Epidermal melanocyte (primary cell): ENCODE results near the gene GPBP1.
A peak's percentile ranks its signal among the peaks of the same experiment; 100 is the strongest.
"Not testable (repeated sequence)": the region's sequence is repeated elsewhere in the genome, so short reads cannot be mapped to it uniquely, and the experiment has no call there.

Experiments used
- DNase-seq: peaks from one replicate; pipeline ENCODE4 v3.0.0; 2011; ENCODE audit warnings: low spot score; ENCODE audit not compliant: insufficient read length

GPBP1 gene

DNA sequence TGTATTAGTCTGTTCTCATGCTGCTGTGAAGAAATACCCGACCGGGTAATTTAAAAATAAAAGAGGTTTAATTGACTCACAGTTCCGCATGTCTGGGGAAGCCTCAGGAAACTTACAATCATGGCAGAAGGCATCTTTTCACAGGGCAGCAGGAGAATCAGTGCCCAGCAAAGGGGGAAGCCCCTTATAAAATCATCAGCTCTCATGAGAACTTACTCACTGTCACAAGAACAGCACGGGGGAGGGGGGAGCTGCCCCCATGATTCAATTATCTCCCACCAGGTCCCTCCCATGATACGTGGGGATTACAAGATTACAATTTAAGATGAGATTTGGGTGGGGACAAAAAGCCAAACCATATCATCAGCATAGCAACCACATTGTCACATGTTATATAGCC, 102.5 kb downstream of the GPBP1 start:
- no peak for DNase-seq

DNA sequence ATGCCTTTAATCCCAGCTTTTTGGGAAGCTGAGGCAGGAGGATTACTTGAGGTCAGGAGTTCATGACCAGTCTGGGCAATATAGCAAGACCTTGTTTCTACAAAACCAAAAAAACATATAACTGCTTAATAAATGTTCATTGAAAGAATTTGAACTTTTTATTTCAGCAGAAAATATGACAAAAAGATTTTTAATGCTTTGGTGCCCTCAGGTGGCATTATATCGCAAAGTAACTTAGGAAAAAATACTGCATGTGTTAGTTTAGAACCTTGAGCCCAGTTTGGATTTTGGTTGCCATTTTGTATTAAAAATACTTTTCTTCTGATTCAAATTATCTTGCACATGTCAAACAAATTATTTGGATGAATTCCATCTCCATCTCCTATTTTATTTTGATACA, 103.2 kb downstream of the GPBP1 start:
- no peak for DNase-seq

DNA sequence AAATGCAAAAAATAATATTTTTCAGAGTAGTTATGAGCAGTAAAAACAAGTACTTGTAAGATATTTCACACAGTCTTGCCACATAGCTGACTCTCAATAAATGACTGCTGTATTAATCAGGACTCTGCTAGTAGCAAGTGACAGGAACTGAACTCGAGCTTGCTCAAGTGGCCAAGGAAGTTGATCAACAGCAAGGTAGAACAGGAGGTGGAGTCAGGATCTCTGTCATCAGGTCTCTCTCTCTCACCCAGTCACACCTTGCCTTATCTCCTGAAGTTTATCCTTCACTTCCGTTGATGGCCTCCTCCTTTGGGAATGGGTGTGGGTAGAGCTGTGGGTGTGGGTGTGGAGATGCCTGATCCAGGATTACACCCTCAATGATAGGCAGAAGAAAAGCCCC, 107.0 kb downstream of the GPBP1 start:
- no peak for DNase-seq

DNA sequence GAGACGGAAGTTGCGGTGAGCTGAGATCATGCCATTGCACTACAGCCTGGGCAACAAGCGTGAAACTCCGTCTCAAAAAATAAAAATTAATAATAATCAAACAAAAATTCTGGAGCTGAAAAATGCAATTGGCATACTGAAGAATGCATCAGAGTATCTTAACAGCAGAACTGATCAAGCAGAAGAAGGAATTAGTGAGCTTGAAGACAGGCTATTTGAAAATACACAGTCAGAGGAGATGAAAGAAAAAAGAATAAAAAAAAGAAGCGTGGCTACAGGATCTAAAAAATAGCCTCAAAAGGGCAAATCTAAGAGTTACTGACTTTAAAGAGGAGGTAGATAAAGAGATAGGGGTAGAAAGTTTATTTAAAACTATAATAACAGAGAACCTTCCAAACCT, 111.2 kb downstream of the GPBP1 start:
- not testable (repeated sequence) for DNase-seq

DNA sequence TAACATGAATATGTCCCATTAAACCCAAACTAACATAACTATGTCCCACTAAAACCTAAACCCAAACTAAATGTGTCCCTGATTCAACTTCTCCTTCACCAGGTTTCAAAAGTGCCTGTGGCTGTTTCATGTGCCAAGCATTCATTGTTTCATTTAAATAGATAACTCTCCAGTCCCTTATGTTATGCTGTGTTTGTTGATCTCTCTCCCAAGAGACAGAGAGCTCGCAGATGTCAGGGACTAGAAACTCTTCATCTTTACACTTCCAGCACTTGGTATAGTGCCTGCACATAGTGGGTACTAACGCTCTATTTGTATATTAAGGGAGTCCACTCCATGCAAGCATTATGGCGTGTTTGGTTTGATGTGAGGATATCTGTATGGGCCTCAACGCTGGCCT, 118.0 kb downstream of the GPBP1 start:
- DNase-seq = no peak

DNA sequence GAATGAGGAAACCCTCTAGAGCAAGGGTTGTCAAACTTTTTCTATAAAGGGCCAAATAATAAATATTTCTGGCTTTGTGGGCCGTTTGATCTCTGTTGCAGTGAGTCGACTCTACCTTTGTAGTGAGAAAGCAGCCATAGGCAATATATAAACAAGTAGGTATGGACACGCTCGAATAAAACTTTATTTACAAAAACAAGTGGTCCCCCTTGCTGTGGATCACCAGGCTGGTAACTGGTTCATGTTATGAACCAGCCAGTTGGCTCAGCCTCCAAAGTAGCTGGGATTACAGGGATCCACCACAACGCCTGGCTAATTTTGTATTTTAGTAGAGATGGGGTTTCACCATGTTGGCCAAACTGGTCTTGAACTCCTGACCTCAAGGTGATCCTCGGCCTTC, 118.5 kb downstream of the GPBP1 start:
- no peak for DNase-seq

DNA sequence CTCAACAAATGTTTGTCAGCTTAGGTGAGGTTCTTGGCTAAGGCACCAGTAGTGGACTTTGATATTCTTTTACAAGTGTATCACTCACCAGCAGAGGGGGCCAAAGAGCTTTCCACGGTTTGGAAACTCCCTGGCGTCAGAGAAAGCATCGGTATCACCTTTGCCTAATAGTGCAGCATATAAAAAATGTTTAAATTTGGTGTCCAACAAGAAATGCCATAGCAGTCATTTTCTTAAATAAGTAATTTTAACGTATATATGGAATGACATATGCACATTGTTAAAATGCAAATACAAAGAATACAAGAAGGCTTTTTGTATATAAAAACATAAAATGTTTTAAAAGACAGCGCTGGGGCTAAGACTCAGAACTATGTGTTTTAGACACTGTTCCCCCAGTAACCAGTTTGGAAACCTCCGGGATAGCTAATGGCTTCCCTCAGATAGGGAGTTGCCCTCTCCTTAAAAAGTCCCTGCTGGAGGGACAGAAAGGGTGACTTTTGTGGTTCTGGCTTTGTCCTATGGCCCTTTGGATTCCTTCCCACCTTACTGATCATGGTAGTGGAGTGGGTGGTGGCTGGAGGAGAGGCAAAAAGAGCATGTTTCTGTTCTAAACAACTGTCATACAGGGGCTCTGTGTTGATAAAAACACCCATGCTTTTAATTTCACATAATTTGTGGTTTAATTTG, 124.6 kb downstream of the GPBP1 start:
- DNase-seq = peak; percentile 37

DNA sequence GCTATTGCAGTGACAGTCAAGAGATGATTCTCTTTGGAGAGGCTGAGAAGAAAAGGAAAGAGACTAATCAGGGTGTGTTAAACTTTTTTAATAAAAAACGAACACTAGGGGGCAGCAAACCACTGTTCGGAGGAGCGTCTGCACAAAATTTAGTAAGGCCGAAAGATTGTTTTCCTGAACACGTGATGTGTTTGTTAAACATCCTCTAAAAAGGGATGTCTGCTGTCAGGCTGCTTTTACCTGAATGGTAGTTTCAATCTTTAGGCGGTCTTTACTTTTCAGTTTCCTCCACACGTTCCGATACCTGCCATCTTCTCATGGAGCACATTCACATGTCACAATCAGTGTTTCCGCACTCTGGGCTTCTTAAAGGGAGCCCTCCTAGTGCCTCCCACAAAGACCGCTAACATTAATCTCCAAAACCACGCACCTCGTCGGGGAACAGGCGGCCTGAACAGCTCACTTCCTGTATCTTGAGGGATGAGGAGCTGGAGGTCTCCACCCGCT, 125.2 kb downstream of the GPBP1 start:
- peak; percentile 65 for DNase-seq

DNA sequence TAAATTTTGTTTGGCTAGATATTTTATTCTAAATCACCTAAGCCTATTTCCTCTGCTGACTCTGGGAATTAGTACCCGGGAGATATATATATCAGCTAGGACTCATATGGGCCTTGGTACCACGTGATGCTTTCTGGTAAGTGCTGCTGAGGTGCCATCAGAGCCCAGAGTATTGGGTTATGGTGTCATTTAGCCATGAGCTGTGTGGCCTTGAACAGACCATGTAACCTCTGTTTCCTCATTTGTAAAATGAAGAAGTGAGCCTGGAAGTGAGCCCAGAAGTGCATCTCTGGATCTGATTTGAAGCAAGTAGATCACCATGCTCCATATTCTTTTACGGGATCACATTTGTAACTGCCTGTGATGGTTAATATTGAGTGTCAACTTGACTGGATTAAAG, 126.1 kb downstream of the GPBP1 start:
- no peak for DNase-seq

DNA sequence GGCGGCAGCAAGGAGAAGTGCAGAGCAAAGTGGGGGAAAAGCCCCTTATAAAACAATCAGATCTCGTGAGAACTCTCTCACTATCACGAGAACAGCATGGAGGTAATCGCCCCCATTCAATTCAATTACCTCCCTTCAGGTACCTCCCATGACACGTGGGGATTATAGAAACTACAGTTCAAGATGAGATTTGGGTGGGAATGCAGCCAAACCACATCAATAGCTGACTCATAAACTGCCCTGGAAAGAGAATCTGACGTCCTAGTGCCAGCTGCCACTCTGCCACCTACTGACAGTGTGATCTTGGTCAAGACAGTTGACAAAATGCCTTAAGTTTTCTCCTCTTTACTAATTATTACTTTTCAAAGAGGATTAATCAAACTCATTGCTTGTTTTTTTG, 128.3 kb downstream of the GPBP1 start:
- no peak for DNase-seq

DNA sequence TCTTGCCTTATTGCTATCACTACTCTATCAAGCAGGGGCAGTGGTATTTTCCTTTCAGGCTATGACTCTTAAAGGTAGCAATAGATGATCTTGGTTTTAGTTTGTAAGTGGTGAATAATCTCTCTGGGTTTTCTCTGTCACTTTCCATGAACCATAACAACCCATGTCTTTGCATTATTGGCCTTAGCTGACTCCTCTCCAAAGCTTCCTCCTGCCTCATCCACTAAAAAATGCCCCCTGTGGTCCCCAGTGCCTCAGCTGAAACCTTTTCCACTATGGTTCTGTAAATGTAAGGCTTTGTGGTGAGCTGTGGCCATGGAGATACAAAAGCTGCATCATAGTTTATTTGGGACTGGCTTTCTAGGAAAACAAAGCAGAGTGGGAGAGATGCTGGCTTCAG, 128.8 kb downstream of the GPBP1 start:
- DNase-seq = no peak

DNA sequence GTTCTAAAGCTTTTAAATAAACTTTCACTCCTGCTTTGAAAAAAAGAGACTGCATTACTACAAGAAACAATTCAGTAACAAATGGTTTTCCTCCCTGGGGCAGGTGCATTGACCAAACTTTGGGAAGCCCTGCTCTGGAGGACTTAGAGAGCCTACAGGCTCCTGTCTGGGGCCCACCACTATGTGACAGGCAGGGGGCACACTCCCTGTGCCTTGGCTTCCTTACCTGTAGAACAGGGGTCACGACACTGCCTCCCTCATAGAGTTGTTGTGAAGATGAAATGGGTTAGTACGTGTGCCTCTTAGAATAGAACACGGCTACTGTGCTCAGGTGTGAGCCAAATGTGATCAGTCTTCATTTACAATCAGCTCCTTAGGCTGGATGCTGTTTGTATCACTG, 130.1 kb downstream of the GPBP1 start:
- no peak for DNase-seq

DNA sequence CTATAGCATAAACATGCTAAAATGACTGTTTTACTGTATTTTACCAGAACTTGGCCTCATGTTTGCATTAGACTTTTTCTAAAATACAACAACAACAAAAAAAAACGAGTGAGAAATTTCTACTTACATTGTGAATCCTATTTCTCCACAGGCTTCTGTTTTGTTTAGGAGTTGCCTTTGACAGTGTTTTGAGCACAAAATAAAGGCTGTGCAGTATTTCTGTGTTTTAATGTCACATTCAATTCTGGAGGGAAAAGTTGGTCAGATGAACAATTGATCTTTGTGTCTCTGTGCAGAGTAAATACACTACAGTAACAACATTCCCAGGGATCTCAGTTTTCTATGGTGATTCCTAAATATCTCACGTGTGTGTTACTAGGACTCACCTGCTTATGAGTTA, 131.1 kb downstream of the GPBP1 start:
- DNase-seq = no peak

DNA sequence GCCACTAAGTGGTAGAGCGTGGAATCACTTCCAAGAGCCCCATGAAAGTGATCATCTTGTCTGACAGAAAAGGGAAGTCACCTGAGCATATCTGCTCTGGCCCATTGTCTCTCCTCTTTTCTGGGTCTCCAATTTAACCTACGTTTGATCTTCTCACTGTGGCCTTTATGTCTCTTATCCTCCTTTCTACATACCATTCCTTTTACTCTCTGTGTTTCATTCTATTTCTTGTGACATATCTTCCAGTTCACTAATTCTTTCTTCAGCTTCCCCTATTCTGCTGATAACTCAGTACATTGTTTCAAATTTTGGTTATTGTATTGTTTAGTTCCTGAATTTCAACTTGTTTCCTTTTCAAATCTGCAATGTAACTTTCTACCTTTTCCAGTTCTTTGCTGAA, 132.5 kb downstream of the GPBP1 start:
- no peak for DNase-seq

DNA sequence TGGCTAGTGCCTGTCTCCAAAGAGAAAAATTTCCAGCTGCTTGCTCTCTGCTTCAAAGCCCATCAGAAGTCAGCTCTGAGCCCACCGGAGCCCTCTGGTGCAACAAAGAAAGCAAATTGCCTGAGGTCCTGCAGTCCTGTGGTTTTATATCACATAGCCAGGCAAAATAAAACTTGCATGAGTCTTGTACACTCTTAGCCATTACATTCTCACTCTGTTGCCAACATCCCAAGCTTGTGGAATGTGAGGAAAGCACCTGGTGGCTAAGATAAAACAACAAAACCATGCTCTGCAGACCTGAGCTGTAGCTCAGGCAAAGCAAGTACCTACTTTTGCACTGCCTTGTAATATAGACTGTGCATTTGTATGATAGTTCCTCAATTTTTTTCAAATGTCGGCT, 133.7 kb downstream of the GPBP1 start:
- no peak for DNase-seq

DNA sequence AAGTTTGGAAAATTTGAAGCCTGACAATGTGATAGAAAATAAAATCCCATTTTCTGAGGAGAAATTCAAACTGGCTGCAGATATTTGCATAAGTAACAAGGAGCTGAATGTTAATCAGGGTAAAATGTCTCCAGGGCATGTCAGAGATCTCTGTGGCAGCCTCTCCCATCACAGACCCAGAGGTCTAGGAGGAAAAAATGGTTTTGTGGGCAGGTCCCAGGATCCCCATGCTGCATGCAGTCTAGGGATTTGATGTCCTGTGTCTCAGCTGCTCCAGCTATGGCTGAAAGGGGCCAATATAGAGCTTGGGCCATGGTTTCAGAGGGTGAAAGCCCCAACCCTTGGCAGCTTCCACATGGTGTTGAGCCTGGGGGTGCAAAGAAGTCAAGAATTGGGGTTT, 135.2 kb downstream of the GPBP1 start:
- DNase-seq = not testable (repeated sequence)

DNA sequence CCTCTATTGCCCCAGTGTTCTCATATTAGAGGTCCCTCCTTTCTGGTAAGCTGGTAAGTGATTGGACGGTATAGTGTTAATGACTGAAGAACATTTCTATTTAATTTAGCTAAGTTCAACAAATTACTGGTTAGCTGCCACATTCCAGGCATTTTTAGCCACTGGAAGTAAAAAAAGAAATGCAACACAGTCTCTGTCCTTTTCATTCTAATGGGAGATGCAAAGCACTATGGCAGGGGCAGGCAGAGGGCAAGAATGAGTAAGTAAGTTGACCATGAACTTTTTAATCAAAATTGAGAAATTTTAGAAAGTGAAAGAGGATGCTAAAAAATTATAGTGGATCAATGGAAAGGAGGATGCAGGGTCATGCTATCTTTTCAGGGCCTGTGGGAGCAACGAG, 137.4 kb downstream of the GPBP1 start:
- DNase-seq = no peak

DNA sequence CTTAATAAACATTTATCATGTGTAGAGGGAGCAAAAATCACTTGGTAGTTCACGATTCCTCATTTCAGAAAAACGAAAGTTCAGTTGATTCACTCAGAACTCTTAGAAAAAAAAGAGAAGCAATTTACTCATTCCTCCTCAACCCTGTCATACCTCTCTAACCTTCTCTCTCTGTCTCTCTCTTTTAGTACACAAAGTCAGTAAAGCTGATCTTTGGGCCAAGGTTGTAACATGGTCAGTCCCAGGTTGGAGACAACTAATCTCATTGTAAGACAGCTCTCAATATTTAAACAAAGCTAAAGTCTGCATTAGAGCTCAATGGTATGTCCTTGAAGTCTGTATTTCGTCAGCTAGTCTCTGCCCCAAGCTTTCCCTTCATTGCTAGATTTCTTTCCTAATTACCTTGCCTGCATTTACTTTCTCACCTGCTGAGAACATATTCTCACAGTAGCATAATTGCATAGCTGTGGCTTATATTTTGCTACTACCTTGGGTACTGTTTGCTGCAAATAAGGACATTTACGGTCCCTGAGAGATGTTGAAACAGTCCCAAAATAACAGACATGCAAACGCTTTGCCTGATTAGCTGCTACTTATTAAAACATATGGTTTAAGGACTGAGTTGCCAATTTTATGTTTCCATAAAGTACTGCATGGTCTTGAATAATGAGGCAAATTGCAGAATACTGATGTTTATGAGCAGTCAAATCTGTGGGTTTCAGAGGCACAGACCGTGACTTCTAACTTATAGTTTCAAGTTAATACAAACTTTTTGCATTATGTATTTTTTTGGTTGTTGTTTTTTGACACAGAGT, 138.3 kb downstream of the GPBP1 start:
- no peak for DNase-seq

DNA sequence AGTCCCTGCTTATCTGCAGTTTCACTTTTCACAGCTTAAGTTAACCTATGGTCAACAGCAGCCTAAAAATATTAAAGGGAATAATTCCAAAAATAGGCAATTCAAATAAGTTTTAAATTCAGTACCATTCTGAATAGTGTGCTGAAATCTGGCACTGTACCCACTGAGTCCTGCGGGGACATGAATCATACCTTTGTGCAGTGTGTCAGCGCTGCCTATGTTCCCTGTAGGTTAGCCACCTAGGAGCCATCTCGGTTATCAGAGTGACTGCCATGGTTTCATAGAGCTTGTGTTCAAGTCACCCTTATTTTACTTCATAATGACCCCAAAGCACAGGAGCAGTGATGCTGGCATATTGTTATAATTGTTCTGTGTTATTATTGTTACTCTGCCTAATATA, 139.9 kb downstream of the GPBP1 start:
- no peak for DNase-seq
